ENCODE measurements around the gene TNFRSF1B. TPM values are rescaled to one million over a fixed set of nuclear protein-coding genes. Genes with fewer than 3 reads are reported as not detected.

Gene TNFRSF1B
- total RNA-seq, 1 experiment from 2014 or later, result 0.61 TPM

- CTCF ChIA-PET, result interaction anchor here (4.0 kb wide), 1 partner anchor 84 kb away, joined by 63 read pairs; no protein-coding TSS in a partner anchor
- Histone ChIP-seq H3K9me2 (ENCODE audit: insufficient read depth) (no peaks in the 10 kb centered on the region), H3K36me3 (ENCODE audit: control insufficient read depth in 1 of 2, insufficient read depth in 2 of 2, low read length in 2 of 2) (no peaks in the 10 kb centered on the region), H3K4me3 (replicated peaks in 1 of 2; ENCODE audit: low read depth in 1 of 2, low read length in 2 of 2) (no peak overlapping the region), H3K79me2 (ENCODE audit: insufficient read depth, low read length) (no peaks in the 10 kb centered on the region), H2AFZ (ENCODE audit: low read depth, low read length, poor library complexity, severe bottlenecking) (no peak overlapping the region), H3K27me3 (ENCODE audit: insufficient read depth, low read length) (no peaks in the 10 kb centered on the region), H3K4me1 (ENCODE audit: control insufficient read depth in 1 of 2, insufficient read depth in 2 of 2, low read length in 2 of 2) (peaks cover 6 to 9% of the 10 kb centered on the region in 2 experiments; a peak in 3 of 4 replicates), H3K9me3 (ENCODE audit: control insufficient read depth in 1 of 2, insufficient read depth in 1 of 2, low read depth in 1 of 2, low read length in 2 of 2) (no peaks in the 10 kb centered on the region), H3K4me2 (ENCODE audit: low read length) (no peak overlapping the region), H3K9ac (ENCODE audit: low read length) (no peak overlapping the region), H3K27ac (ENCODE audit: low read depth, low read length) (no peak overlapping the region), H4K20me1 (ENCODE audit: insufficient read depth) (no peaks in the 10 kb centered on the region)
- intact Hi-C loops (cut with micrococcal nuclease), result loop anchor here (1.0 to 10.0 kb wide), 2 partner anchors 85 to 375 kb away; no protein-coding TSS in a partner anchor
- no peak for TF ChIP-seq POLR2A (IDR thresholded peaks at IDR 0.05; ENCODE audit: borderline replicate concordance, extremely low read depth, insufficient read depth, insufficient read length)
- TF ChIP-seq SIN3A (IDR thresholded peaks at IDR 0.05; ENCODE audit: low read depth), result no peak
- TF ChIP-seq YY1 (IDR thresholded peaks at IDR 0.05; ENCODE audit: extremely low read depth, insufficient replicate concordance, low read depth, low read length), result no peak
- no peak for TF ChIP-seq EGR1 (IDR thresholded peaks at IDR 0.05; ENCODE audit: low read depth)
- no peak for TF ChIP-seq TCF7L2 (IDR thresholded peaks at IDR 0.05; ENCODE audit: borderline replicate concordance, extremely low read depth, insufficient read depth, insufficient read length)
- no peak for TF ChIP-seq SP1 (IDR thresholded peaks at IDR 0.05; ENCODE audit: low read depth)
- no peak for TF ChIP-seq POLR2AphosphoS5 (IDR thresholded peaks at IDR 0.05; ENCODE audit: low read depth, low read length)
- TF ChIP-seq FOSL1 (IDR thresholded peaks at IDR 0.05; ENCODE audit: low read depth), result no peak
- no peak for TF ChIP-seq CBX3 (IDR thresholded peaks at IDR 0.05; ENCODE audit: low read depth)
- TF ChIP-seq ZNF274 (IDR thresholded peaks at IDR 0.05; ENCODE audit: low read depth, low read length), result no peak
- RAD21 ChIA-PET (ENCODE audit: low non-redundant PET in 1 of 2, low total read pairs in 2 of 2, uncharacterized antibody in 2 of 2, unreplicated experiment in 2 of 2), result interaction anchor here (2.7 to 3.3 kb wide), 2 partner anchors 84 to 85 kb away, joined by 14 to 15 read pairs; no protein-coding TSS in a partner anchor
- BruUV-seq (replicated peaks), result no TSS peak
- ATAC-seq (no peak), DNase-seq (ENCODE audit: low read depth, low spot score) (no peak)
- POLR2A ChIA-PET, result no interaction called here
These were observed 42.7 kb downstream of the TNFRSF1B start for GRCh38 chr1:12209495-12209832.
